ENCODE measurements around the gene PSMC3. TPM values are rescaled to one million over a fixed set of nuclear protein-coding genes. Genes with fewer than 3 reads are reported as not detected.
A peak's percentile ranks its signal among the peaks of the same experiment; 100 is the strongest.

Gene PSMC3
- total and polyA plus RNA-seq, 2 of the 13 experiments (the other 11 are each of a cell fraction or from before 2014, with no cell fraction given): 75.8 to 214 TPM

GRCh38 chr11:47438721-47439120 is 12.5 kb upstream of the PSMC3 start:
- H3K4me2 ChIP-seq (ENCODE audit: low read depth, low read length): peak overlapping the region; percentile 90
- ChIA-PET CTCF (ENCODE audit: low intra/inter-chr PET ratio, low total read pairs) (no interaction called here), POLR2A (interaction anchor here (1.2 to 3.0 kb wide), 8 partner anchors 10 to 181 kb away, joined by 3 to 68 read pairs (median 8); partner anchors contain the start of genes NR1H3, PSMC3 and RAPSN)
- no peak overlapping the region for H2AFZ ChIP-seq (ENCODE audit: low read length)
- H3K27ac ChIP-seq (ENCODE audit: extremely low read length, insufficient read depth, low read length): peak overlapping the region; percentile 97
- H3K9ac ChIP-seq (ENCODE audit: insufficient read depth, low read depth, low read length): peak overlapping the region; percentile 88
- peak; percentile 12 for ATAC-seq
- H4K20me1 ChIP-seq (ENCODE audit: insufficient read depth, low read length): no peaks in the 10 kb centered on the region
- H3K36me3 ChIP-seq (replicated peaks in 1 of 2; ENCODE audit: control insufficient read depth in 1 of 2, insufficient read depth in 2 of 2, low read length in 2 of 2): no peaks in the 10 kb centered on the region; a peak in 1 of 5 replicates
- DNase-seq (ENCODE audit: low spot score): no peak
- 39% methylated on average over 16 of the region's 18 CpGs for WGBS (ENCODE audit: low lambda C conversion rate)
- in situ Hi-C loops (cut with HindIII; ENCODE audit: extremely low pct_ligation_motif_present, low pct_unique_long_range_greater_than_20kb): no loop called here
- H3K4me1 ChIP-seq (ENCODE audit: insufficient read depth, low read length): peaks cover 73% of the 10 kb centered on the region
- no peaks in the 10 kb centered on the region; a peak in 1 of 5 replicates for H3K27me3 ChIP-seq (ENCODE audit: control insufficient read depth in 1 of 2, insufficient read depth in 2 of 2, low read length in 2 of 2)
- H3K4me3 ChIP-seq (replicated peaks in 1 of 3; ENCODE audit: insufficient read depth in 1 of 3, low read depth in 2 of 3, low read length in 3 of 3): peak overlapping the region; percentile 70 to 80 (median 78); a peak in 5 of 6 replicates
- intact Hi-C loops (cut with micrococcal nuclease; ENCODE audit: unreplicated experiment): loop anchor here (5.0 kb wide), 1 partner anchor 721 kb away; the partner anchor contains the start of gene F2
- no TSS peak for BruUV-seq (replicated peaks)
- peak; percentile 8 for FAIRE-seq
- H3K79me2 ChIP-seq (ENCODE audit: insufficient read depth, low read length): no peaks in the 10 kb centered on the region
- H3K9me3 ChIP-seq (ENCODE audit: low read length): no peaks in the 10 kb centered on the region
- TF ChIP-seq TOPORS (CRISPR knock-in tag; IDR thresholded peaks at IDR 0.05): 0 out of 2 replicates have a peak, but pooled peaks have one; percentile 24
- TF ChIP-seq HNRNPUL1 (IDR thresholded peaks at IDR 0.05; ENCODE audit: low read depth, low read length): no peak
- TF ChIP-seq PATZ1 (CRISPR knock-in tag; IDR thresholded peaks at IDR 0.05): peak; percentile 36; the same call in 1 of the 2 replicates
- TF ChIP-seq ZBTB4 (CRISPR knock-in tag; IDR thresholded peaks at IDR 0.05; ENCODE audit: borderline replicate concordance): peak; percentile 86; the same call in 1 of the 2 replicates
- TF ChIP-seq ZNF572 (CRISPR knock-in tag; IDR thresholded peaks at IDR 0.05): 0 out of 2 replicates have a peak, but pooled peaks have one; percentile 74
- no peak for TF ChIP-seq SIN3B (IDR thresholded peaks at IDR 0.05; ENCODE audit: low read length)
- TF ChIP-seq ZNF543 (CRISPR knock-in tag; IDR thresholded peaks at IDR 0.05): 0 out of 2 replicates have a peak, but pooled peaks have one; percentile 8
- no peak for TF ChIP-seq HOXA3 (CRISPR knock-in tag; IDR thresholded peaks at IDR 0.05)
- TF ChIP-seq ZNF121 (CRISPR knock-in tag; IDR thresholded peaks at IDR 0.05): 0 out of 2 replicates have a peak, but pooled peaks have one; percentile 26
- 0 out of 2 replicates have a peak, but pooled peaks have one; percentile 9 for TF ChIP-seq GABPB1 (CRISPR knock-in tag; IDR thresholded peaks at IDR 0.05)
- TF ChIP-seq MYC (CRISPR knock-in tag; IDR thresholded peaks at IDR 0.05; ENCODE audit: borderline replicate concordance): peak; percentile 34; the same call in 1 of the 2 replicates
- no peak for TF ChIP-seq NR2F6 (IDR thresholded peaks at IDR 0.05)
- TF ChIP-seq NR2F6 (CRISPR knock-in tag; IDR thresholded peaks at IDR 0.05): 0 out of 2 replicates have a peak, but pooled peaks have one; percentile 18
- no peak for TF ChIP-seq TFDP1 (CRISPR knock-in tag; IDR thresholded peaks at IDR 0.05; ENCODE audit: borderline replicate concordance)
- peak; percentile 87 for TF ChIP-seq ZMYM3 (CRISPR knock-in tag; IDR thresholded peaks at IDR 0.05)
- peak; percentile 96 for TF ChIP-seq ZBTB33 (CRISPR knock-in tag; IDR thresholded peaks at IDR 0.05)
- TF ChIP-seq ZNF724P (CRISPR knock-in tag; IDR thresholded peaks at IDR 0.05; ENCODE audit: borderline replicate concordance): 0 out of 2 replicates have a peak, but pooled peaks have one; percentile 61
